ENCODE data around the gene RCC2. TPM values are rescaled to one million over a fixed set of nuclear protein-coding genes. Genes with fewer than 3 reads are reported as not detected.

The RCC2 gene
- total RNA-seq, 4 donors from 2014 or later: 5.7 to 11.5 (median 7.8) TPM

GRCh38 chr1:17442841-17443240 lies 3.4 kb upstream of the RCC2 start:
- intact Hi-C loops (cut with DNase I; ENCODE audit: low total_unique reads): no loop called here
- H3K4me3 ChIP-seq: no peak overlapping the region
- no peaks in the 10 kb centered on the region for H3K27me3 ChIP-seq
- H3K9me3 ChIP-seq: no peaks in the 10 kb centered on the region
- DNase-seq (no peak), ATAC-seq (no peak)
- peaks cover 14 to 25% of the 10 kb centered on the region in 2 donors for H3K4me1 ChIP-seq
- no peak for TF ChIP-seq CTCF (IDR thresholded peaks at IDR 0.05 in 4 of 5, conservative IDR thresholded peaks at IDR 0.05 in 1 of 5)
- no peak for TF ChIP-seq POLR2A (IDR thresholded peaks at IDR 0.05)
- in situ Hi-C loops (cut with MboI; ENCODE audit: low sequenced_read_pairs in 4 of 4): no loop called here
- H3K27ac ChIP-seq: no peak overlapping the region
- no peaks in the 10 kb centered on the region for H3K36me3 ChIP-seq

GRCh38 chr1:17441993-17442357 lies 2.5 kb upstream of the RCC2 start:
- in situ Hi-C loops (cut with MboI; ENCODE audit: low sequenced_read_pairs in 4 of 4): no loop called here
- TF ChIP-seq POLR2A (IDR thresholded peaks at IDR 0.05) (no peak), CTCF (IDR thresholded peaks at IDR 0.05 in 4 of 5, conservative IDR thresholded peaks at IDR 0.05 in 1 of 5) (no peak)

GRCh38 chr1:17441265-17441992 lies 2.0 kb upstream of the RCC2 start:
- in situ Hi-C loops (cut with MboI; ENCODE audit: low sequenced_read_pairs in 4 of 4): no loop called here
- TF ChIP-seq CTCF (IDR thresholded peaks at IDR 0.05 in 4 of 5, conservative IDR thresholded peaks at IDR 0.05 in 1 of 5): no peak
- no peak for TF ChIP-seq POLR2A (IDR thresholded peaks at IDR 0.05)

More at GRCh38 chr1:17441993-17442357, 2.5 kb upstream of the RCC2 start:
- DNase-seq (no peak), ATAC-seq (no peak)
- H3K36me3 ChIP-seq: no peaks in the 10 kb centered on the region
- intact Hi-C loops (cut with DNase I; ENCODE audit: low total_unique reads): no loop called here
- peaks cover 18 to 30% of the 10 kb centered on the region in 2 donors for H3K4me1 ChIP-seq
- H3K9me3 ChIP-seq: no peaks in the 10 kb centered on the region
- H3K27ac ChIP-seq: no peak overlapping the region
- no peaks in the 10 kb centered on the region for H3K27me3 ChIP-seq
- H3K4me3 ChIP-seq: no peak overlapping the region

GRCh38 chr1:17440827-17441168 lies 1.3 kb upstream of the RCC2 start:
- Histone ChIP-seq H3K27ac (no peak overlapping the region), H3K9me3 (no peaks in the 10 kb centered on the region), H3K36me3 (no peaks in the 10 kb centered on the region), H3K27me3 (no peaks in the 10 kb centered on the region), H3K4me3 (no peak overlapping the region), H3K4me1 (peaks cover 24 to 32% of the 10 kb centered on the region in 2 donors)
- DNase-seq (no peak), ATAC-seq (no peak)
- in situ Hi-C loops (cut with MboI; ENCODE audit: low sequenced_read_pairs in 4 of 4) (no loop called here), intact Hi-C loops (cut with DNase I; ENCODE audit: low total_unique reads) (no loop called here)
- TF ChIP-seq POLR2A (IDR thresholded peaks at IDR 0.05) (no peak), CTCF (IDR thresholded peaks at IDR 0.05 in 4 of 5, conservative IDR thresholded peaks at IDR 0.05 in 1 of 5) (no peak)

More at GRCh38 chr1:17441265-17441992, 2.0 kb upstream of the RCC2 start:
- Histone ChIP-seq H3K4me1 (peaks cover 23 to 32% of the 10 kb centered on the region in 2 donors), H3K36me3 (no peaks in the 10 kb centered on the region), H3K9me3 (no peaks in the 10 kb centered on the region), H3K4me3 (no peak overlapping the region), H3K27me3 (no peaks in the 10 kb centered on the region), H3K27ac (no peak overlapping the region)
- intact Hi-C loops (cut with DNase I; ENCODE audit: low total_unique reads): no loop called here
- DNase-seq: no peak
- ATAC-seq: no peak

All from gastrocnemius medialis (tissue), 4 donors.